GM12892 (cell line): Measurements from ENCODE around the gene LSAMP.
"Not testable (repeated sequence)": the region's sequence is repeated elsewhere in the genome, so short reads cannot be mapped to it uniquely, and the experiment has no call there.

Experiments used
- DNase-seq: peaks from one replicate; pipeline ENCODE4 v3.0.0; 2011; ENCODE audit not compliant: insufficient read length
- FAIRE-seq: peaks from 2 replicates; lab custom pipeline; 2011; peaks lifted over from hg19 to GRCh38; lab: Jason Lieb, UNC
- POLR2A ChIP-seq: IDR thresholded peaks from 2 replicates; pipeline ENCODE4 v1.6.1; 2011; ENCODE audit warnings: low read depth, low read length, control low read depth
- POLR2AphosphoS5 ChIP-seq: IDR thresholded peaks from 2 replicates; pipeline ENCODE4 v1.6.1; 2011; ENCODE audit warnings: low read depth, low read length, control low read depth
- TAF1 ChIP-seq: IDR thresholded peaks from 2 replicates; pipeline ENCODE4 v1.6.1; 2011; ENCODE audit warnings: low read depth, mild to moderate bottlenecking, control low read depth, low read length, borderline replicate concordance

Gene LSAMP

DNA sequence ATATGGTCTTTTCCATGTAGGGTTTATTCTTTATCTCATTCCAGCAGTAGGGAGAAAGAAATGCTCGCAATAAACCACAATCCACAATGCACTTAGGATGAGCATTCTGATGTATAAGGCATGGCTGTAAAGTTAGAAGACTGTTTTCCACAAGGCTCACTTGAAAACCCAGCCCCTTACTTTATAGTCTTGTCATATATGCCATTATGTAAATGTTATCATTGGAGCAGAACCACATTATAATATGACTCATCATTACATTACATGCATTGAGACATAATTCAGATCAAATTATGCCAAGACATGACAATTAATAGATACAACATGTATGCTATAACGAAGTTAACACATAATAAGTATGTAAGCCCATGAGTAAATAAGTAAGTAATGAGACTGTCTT is 348.1 kb downstream of the LSAMP start:
- FAIRE-seq, result peak; percentile 5
- DNase-seq, result no peak
- TF ChIP-seq POLR2AphosphoS5, result no peak
- TF ChIP-seq POLR2A, result no peak
- TF ChIP-seq TAF1, result no peak

DNA sequence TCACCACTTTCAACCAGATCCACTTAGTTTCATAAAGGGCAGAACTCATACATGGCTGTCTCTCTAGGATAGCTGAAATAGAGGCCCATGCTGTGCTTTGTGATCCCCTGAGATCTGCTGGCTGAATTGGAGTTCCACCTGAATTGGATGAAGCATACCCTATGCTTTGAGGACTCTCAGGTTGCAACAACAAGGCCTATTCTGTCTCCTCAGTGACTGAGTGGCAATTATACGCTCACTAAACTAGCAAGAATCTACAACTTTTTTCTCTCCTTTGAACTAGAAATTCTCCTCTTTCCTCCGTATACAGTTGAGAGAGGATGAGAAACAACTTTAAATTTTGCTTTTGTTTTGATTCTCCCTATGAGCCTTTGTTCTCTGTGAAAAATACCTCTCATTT is 348.7 kb downstream of the LSAMP start:
- TF ChIP-seq POLR2A (no peak), TAF1 (no peak), POLR2AphosphoS5 (no peak)
- DNase-seq (no peak), FAIRE-seq (no peak)

DNA sequence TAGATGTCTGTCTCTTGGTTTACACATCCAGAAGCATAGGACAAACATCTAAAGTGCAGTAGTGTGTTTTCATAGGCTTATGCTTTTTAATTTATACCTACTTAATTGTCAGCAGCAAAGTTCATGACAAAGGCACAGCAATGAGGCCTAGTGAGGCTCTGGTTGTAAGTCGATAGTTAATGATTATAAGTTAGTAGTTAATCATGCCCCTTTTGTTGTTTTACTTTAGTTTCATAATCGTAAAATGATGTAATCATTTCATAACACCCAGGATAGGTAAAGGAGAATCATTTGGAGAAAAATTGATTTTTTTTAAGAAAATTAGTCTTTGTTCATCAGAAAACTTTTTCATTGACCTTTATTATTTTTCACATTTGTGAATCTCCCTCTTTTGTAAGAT is 351.9 kb downstream of the LSAMP start:
- no peak for FAIRE-seq
- TF ChIP-seq POLR2AphosphoS5, result no peak
- no peak for TF ChIP-seq POLR2A
- TF ChIP-seq TAF1, result no peak

DNA sequence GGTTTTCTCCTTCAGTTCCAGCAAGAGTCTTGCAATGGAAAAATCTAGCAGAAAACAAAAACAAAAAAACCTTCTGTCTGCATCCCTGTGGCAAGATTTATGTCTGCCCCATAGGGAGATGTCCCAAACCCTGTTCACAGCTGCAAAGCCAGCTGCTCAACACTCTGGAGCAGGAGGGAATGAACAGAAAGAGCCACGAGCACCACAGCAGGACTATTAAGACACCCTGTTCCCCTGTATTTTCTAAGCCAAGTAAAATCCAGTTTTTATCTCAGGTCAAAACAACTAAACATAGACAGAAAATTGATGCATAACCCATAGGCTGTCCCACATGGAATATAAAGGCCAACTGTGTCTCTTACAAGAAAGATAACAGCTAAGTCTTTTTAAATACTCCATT is 357.9 kb downstream of the LSAMP start:
- TF ChIP-seq POLR2AphosphoS5 (no peak), POLR2A (no peak), TAF1 (no peak)
- no peak for DNase-seq
- FAIRE-seq, result no peak

More for the DNA sequence above, 351.9 kb downstream of the LSAMP start:
- no peak for DNase-seq

DNA sequence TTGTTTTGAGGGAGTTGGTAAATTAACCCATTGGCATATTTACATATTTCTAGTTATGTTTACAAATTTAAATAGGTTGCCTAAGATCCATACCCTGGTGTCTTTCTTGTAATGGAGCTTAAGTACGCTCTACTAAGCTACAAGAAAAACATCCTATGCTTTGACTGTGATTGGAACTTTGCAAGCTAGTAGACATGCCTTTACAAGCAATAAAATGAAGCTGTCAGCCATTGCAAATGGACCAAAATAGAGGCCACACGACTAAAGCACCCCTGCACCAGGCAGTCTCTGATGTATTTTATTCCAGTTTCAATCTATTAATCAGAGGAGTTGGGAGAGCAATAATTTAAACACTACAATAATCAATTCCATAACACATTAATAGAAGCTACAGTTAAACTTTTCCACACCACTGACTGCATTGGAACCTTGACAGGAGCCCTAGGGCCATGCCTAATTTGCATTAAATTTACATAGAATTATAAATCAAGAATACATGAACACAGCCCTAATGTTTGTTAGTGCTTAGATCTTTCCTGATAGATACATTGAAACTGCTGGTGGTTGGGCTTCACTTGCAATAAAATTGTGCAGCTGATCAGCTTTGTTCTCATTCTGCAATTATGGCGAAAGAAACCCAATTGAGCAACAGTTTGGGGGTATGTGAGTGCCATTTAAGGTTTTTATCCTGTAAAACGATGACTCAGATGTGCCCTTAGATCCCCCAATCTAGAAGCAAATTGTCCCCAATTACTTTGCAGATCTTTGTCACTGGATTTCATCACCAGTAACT is 360.1 kb downstream of the LSAMP start:
- no peak for FAIRE-seq
- DNase-seq, result no peak
- TF ChIP-seq POLR2AphosphoS5 (no peak), TAF1 (no peak), POLR2A (no peak)

DNA sequence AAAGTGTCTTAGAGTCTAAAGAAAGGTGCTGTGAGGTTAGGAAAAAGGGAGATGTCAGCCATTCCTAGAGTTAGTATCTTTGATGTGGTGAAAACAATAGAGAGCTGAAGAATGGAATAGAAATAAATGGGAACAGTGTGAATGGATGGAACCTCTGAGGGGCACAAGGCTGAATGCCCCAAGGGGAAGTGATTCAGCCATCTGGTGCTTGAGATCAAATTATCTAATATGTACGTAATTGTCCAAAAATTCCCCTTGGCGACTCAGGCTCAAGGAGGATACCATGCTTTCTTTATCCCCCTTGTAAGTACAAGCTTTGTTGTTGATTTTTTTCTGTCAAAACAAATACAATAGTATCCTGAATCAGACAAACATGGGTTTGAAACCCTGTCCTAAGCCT is 361.6 kb downstream of the LSAMP start:
- DNase-seq (no peak), FAIRE-seq (no peak)
- no peak for TF ChIP-seq POLR2A
- no peak for TF ChIP-seq TAF1
- TF ChIP-seq POLR2AphosphoS5, result no peak

DNA sequence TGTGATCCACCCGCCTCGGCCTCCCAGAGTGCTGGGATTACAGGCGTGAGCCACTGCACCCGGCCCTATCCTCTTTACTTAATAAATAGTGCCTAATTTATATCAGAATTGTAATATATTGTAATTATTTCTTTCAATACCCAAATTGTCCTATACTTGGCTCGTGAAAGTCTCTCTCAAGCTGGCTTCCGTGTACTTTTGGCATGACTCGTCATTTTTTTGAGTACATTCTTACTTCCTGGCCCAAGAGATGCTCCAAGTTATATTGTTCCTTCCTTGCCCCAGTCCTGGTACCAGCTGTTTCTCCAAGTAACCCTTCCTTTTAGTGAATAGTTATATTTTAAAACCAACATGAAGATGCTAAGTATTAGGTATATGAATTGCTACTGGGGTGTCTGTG is 366.7 kb downstream of the LSAMP start:
- TF ChIP-seq POLR2AphosphoS5, result no peak
- TF ChIP-seq TAF1, result no peak
- TF ChIP-seq POLR2A, result no peak
- DNase-seq (no peak), FAIRE-seq (no peak)

DNA sequence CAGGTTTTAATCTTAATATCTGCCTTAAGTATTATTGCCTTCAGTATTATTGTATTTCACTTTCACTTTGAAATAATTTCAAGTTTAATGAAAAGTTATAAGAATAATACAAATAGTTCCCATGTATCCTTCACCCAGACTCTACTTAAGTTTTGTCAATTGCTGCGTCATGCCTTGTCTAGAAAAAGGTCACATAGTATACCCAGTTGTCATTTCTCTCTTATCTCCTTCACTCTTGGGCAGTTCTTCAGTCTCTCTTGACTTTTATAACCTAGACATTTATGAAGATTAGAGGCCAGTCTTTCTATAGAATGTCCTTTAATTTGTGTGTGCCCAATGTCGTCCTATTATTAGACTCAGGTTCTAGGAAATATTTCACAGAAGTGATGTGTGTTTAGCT is 367.7 kb downstream of the LSAMP start:
- FAIRE-seq (no peak), DNase-seq (no peak)
- no peak for TF ChIP-seq POLR2A
- TF ChIP-seq POLR2AphosphoS5, result no peak
- no peak for TF ChIP-seq TAF1

DNA sequence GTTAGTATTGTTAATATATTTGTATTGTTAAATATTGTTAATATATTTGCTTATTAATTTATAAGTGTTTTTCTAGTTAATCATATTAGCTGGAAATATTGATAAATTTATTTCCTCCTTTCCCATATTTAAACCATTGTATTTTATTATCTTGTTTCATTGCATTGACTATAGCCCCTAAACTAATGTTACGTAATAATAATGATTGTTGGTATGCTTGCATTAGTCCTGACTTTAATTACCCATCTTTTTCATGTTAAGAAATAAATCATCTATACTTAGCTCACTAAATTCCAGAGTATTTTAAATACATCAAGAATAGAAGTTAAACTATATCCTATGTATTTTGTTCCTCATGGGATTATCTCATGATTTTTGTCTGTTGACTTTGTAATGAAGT is 368.2 kb downstream of the LSAMP start:
- FAIRE-seq, result no peak

DNA sequence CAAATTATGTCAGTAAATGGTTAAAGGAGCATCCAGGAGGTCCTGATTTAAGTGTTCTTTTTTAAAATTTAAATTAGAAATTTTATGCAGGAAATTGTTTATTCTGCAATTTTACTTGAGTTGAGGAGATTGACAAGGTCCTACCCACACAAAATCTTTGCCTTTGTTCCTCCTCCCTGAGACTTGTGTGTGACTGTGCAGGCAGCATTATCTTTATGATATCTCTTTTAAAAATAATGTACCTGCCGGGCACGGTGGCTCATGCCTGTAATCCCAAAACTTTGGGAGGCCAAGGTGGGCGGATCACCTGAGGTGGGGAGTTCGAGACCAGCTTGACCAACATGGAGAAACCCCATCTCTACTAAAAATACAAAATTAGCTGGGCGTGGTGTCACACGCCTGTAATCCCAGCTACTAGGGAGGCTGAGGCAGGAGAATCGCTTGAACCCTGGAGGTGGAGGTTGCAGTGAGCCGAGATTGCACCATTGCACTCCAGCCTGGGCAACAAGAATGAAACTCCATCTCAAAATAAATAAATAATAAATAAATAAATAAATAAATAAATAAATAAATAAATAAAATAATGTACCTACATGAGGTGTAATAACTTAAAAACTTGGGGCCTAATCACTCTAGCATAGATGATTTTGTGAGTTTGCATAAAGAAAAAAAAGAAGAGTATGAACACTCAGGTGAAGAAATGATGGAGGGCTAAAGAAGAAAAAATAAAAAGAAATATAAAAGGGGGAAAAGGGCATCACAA is 374.6 kb downstream of the LSAMP start:
- FAIRE-seq, result not testable (repeated sequence)

More for the DNA sequence above, 368.2 kb downstream of the LSAMP start:
- no peak for DNase-seq
- no peak for TF ChIP-seq POLR2AphosphoS5
- TF ChIP-seq TAF1, result no peak
- TF ChIP-seq POLR2A, result no peak

DNA sequence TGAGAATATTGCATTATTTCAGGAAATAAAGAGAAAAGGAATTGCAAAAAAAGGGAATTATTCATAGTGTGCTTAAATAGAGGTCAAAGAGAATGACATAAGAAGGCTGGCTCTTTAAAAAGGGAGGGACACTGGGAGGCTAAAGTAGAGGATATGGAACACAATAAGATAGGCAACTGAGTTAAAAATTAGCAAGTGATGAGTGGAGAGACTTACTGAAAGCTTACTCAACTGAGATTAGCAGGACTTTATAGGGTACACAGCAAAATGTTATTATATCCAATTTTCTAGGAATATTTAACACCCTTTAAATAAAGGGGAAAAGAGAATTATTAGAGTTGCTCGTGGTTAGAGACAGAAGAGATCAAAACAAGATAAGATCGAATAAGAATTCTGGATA is 375.2 kb downstream of the LSAMP start:
- FAIRE-seq (no peak), DNase-seq (no peak)
- TF ChIP-seq POLR2AphosphoS5 (no peak), POLR2A (no peak), TAF1 (no peak)

More for the DNA sequence above, 374.6 kb downstream of the LSAMP start:
- not testable (repeated sequence) for DNase-seq

DNA sequence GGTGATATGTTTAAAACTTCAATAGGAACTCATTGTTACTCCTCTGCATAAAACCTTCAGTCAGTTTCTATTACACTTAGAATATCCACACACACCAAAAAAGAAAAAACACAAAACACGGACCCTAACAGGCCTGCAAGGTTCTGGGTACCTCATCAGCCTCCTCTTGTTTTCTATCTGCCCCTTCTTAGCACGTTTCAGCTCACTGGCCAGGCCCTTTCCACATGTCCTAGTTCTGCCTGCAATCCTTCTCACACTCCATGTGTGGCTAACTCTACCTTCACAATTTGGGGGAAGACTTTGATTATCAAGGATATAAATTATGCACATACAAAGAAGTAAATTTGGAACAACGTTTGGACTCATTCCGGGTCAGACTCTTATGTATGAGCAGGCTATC is 376.3 kb downstream of the LSAMP start:
- DNase-seq, result no peak
- TF ChIP-seq POLR2AphosphoS5 (no peak), POLR2A (no peak), TAF1 (no peak)
- peak; percentile 44 for FAIRE-seq
